Renal cortical epithelial cell (primary cell): ENCODE data around the gene COQ10A. TPM values are rescaled to one million over a fixed set of nuclear protein-coding genes. Genes with fewer than 3 reads are reported as not detected.
"Not testable (repeated sequence)": the region's sequence is repeated elsewhere in the genome, so short reads cannot be mapped to it uniquely, and the experiment has no call there.

Experiments
- DNase-seq: peaks from one replicate; pipeline ENCODE4 v3.0.0-alpha.2; 2011; ENCODE audit warnings: low read depth
- total RNA-seq: library from RNA; depleted of rRNA; stranded (reverse); fragments of >200 nt; gene quantifications from 2 replicates; pipeline ENCODE4 v1.2.3, GENCODE V29; 2014

The COQ10A gene
- total RNA-seq, 1 donor from 2014 or later: 11.2 TPM

DNA sequence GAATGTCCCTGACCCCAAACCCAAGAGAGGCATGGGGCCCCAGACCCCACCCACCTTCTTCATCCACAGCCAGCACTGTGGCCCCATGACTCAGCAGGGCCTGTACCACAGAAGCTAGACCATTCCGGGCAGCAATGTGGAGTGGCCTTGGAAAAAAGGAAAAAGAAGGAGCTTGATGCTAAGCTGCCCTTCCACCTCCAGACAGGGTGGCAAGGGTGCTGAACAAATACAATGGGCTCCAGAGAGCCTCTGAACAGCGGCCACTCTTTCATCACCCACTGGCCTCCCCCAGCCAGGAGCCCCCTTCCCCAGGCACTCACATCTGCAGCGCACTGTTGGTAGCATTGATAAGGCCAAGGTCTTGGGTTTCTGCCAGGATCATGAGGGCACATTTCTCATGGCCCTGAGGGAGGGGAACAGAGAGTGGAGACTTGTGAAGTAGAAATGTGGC, 23.0 kb upstream of the COQ10A start:
- no peak for DNase-seq

DNA sequence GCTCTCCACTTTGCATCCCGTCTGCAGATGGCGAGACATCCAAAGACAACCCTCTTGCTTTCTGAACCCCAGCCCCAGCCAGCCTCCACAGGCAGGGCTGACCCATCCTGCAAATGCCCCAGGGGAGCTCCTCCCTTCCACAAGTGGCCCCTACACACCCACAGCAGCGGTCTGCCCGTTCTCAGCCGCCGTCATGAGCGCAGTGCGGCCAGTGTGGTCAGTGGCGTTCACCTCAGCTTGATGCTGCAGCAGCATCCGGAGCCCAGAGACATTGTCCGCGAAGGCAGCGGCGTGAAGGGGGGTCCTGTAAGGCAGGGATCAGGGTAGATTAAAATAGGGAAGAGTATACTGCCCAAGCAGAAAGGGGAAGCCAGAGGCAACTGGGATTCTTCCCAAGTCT, 22.2 kb upstream of the COQ10A start:
- no peak for DNase-seq

DNA sequence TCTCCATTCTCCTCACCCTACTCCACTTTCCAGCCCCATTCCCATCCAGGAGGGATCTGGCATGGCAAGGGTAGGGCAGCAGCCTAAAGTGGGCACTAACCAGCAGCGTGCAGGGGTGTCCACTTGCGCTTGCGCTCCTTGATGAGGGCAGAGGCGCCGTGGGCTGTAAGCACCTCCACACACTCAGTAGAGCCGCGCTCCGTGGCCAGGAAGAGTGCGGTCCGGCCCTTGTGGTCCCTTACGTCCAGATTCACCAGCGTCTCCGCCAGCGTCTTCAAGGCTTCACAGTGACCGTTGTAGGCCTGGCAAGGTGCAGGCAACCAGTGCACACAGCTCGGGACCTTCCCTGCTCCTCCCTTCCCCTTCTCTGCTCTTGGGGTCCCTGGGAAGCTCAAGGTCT, 18.8 kb upstream of the COQ10A start:
- DNase-seq: no peak

DNA sequence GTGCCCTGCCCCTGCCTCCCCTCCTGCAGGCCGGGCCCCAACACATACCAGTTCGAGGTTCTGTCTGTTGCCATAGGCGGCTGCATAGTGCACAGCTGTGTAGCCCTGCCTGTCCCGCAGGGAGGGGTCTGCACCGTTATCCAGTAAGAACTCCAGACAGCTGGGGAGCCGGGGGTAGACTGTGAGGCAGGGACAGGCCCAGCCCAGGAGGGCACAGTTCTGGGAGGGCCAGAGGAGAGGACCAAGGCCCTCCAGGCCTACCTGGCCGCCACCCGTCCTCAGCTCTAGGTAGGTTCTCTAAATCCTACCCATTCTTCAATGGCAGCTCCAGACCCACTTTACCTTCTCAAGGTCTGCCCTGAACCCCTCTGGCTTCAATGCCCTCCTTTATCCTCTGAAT, 18.0 kb upstream of the COQ10A start:
- DNase-seq: no peak

DNA sequence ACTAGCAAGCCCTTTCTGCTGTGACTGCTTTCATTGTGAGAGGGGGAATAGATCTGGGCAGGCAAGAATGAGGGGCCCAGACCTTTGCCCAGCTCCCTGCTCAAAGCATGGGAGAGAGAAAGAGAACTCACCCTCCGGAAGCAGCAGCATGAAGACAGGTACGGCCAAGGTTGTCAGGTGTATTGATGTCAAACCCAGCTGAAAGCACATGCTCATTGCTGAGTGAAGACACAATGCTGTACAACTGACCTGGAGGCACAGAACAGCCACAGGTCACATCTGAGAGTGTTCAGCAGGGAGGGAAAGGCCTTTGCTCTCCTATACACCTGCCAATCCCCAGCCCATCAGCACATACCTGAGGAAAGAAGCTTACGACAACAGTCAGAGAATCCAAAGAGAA, 14.1 kb upstream of the COQ10A start:
- no peak for DNase-seq

DNA sequence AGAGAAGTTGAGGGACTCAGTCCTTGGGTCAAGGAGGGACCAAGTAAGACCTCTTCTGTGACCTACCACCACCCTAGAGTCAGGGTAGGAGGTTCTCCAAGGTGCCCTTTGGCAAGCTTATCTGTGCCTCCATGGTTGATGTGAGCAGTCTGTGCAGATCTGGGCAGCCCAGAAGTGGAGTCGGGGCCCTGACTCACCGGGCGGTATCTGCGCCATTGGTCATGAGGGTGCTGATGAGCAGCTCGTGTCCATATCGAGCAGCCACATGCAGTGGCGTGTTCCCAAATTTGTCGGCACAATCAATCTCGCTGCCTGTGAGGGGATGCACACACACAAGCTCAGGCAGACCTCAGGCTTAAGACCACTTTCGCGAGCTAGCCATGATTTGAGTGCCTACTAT, 13.7 kb upstream of the COQ10A start:
- no peak for DNase-seq

DNA sequence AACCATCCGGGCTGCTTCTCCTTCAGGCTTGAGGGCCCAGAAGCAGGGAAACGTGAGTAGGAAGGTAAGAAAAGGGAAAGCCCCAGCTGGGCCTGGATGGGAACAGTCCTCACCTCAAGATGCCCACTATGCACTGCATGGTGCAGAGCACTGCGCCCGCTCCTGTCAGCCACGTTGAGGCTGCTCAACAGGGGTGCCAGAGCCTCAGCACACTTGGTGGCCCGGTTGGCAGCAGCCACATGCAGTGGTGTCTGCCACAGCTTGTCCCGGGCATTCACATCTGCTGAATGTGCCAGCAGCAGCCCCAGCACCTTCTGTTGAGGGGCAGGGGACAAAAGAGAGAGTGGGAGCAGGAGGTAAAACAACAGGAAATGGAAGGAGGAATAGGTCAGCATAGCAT, 11.1 kb upstream of the COQ10A start:
- no peak for DNase-seq

DNA sequence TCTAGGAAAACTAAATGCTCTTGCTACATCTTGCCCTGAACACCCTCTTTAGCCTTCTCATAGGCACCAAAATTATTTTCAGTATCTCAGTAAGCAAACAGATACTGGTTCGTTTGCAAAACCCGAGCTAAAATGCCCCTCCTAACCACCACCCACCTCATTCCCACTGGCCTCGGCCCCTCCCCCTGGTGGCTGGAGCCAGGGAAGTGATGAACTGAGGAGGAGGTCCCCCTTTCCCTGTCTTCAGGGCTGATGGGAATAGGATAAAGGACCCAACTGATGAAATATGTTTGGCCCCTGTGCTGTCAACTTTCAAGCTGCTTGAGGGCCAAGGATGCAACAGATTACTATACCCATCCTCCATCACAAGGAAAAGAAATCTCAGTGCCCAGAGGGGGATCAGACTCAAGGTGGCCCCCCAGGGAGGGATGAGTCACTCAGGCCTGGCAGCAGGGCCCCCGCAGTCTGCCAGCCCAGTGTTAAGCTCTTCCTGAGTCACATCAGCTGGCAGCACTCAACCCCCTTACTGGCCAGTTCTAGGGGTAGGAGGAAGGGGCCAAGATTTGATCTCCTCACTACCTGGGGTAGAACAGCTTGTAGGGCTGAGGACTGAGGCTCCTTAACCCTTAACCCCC, 10.3 kb upstream of the COQ10A start:
- peak; percentile 44 for DNase-seq

DNA sequence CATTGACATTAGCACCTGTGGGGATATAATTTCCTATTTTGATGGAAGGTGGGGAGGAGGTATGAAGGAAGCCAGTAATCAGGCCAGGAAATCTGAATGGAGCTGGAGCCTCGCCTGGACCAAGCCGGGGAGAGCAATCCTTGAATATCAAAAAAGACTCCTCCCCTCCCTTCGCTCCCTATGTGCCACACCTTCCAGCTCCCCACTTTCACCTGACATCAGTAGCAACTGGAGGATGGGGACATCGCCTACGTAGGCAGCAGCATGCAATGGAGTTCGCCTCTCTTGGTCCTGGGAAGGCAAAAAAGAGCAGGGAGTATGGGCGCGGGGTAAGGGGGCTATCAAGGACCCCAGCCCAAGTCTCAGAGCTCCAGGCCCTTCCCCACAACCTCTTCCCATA, 9.7 kb upstream of the COQ10A start:
- DNase-seq: no peak

DNA sequence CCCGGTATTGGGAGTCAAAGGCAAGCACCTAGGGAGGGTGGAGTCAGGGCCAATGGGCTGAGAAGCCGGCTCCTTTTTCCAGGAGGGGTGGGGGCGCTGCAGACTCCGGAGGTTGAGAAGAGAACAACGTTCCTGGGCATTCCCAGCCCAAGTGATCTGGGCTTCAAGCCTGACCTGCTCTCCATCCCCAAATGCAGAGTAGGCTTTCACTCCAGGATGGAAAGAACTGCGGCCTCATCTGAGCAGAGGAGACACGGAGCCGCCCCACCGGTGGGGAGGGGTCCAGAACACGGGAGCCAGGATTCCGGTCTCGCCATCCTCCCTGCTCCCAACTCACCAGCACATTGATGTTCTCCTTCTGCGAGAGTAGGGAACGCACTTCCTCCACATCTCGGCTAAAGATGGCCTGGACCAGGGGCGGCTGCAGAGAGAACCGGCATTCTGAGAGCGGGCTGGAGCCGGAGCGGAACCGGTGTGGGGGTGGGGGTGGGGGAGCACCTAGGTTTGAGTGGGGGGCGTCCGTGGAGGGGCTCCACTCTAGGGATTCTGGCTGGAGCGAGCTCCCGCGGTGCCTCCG, 9.2 kb upstream of the COQ10A start:
- DNase-seq: peak; percentile 26

DNA sequence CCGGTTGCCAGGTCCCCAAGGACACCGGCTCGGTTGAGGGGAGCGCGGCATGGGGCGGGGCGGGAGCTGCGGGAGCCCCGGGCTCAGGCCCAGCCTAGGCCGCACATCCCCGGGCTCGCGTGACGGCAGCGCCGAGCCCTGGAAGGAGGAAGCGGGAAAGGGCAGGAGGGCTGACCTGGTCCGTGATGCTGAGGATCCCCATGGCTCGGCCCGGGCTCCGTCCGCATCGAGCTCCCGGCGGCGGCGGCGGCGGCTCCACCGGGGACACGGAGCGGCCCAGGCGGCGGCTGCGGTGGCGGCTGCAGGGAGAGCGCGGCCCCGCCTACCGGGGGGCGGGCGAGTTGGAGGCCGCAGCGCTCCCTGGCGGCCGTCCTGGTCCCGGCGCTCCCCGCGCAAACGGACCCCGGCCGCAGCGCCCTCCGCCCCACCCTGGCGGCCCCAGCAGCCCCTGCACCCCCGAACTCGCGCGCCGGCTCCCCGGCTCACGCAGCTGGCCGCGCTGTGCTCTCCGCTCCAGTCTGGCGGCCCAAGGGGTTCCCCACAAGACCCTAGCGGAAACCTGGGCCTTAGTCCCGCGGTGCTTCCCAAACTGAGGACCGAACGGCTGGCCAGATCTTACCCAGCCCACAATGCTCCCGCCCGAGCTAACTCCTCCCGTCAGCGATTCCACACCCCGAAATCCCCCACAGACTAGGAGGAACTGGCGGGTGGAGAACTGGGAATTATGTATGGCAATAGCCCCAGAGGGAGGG, 8.5 kb upstream of the COQ10A start, which contains the start of gene ANKRD52:
ANKRD52 (minus strand) TSS at position 317 of the 752 bp plus-strand sequence; CDS start at position 202, 115 bp downstream.
- peak; percentile 20 for DNase-seq

DNA sequence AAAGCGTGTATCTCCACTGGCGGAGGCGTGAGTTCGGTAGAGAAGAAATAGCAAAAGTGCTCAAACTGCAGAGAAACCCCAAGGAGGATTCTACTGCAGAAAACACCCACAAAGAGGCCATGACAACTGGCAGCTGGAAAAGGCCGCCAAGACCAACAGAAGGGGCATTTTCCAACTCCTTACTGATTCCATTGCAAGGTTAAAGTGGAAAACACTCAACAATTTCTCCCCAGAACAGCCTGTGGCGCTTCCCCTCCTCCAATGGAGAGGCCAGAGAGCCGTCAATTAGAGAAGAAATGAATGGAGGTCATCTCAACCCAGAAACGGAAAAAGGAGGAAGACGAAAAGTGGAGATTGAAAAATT, 7.9 kb upstream of the COQ10A start:
- no peak for DNase-seq

DNA sequence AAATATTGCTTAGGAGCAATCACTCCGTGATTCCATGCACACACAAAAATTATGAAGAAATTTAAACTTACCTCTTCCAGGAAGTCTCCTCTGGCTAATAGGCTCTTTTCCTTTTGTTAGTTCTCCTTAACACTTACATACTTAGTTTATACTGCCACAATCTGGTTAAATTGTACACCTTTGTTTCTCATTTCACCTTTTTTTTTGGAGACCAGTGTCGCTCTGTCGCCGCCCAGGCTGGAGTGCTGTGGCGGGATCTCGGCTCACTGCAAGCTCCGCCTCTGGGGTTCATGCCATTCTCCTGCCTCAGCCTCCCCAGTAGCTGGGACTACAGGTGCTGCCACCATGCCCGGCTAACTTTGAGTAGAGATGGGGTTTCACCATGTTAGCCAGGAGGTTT, 6.4 kb upstream of the COQ10A start:
- DNase-seq: no peak

DNA sequence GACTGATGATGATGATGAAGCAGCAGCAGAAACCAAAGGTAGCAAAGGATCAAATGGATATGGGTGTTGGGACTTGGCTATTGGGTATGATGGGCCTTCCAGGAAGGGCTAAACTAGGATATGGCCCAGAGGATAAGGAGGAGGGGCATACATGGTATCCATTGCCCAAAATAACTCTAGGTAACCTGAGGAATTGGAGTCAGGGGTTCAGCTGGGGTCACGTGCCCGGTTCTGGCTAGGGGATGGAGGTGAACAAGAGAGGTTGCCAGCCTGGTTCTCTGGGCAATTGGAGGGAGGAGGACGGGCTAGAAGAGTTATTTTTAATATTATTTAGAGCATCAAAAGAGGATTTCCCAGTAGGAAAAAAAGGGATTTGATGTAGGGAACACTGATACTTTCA, 5.8 kb upstream of the COQ10A start:
- DNase-seq: no peak

DNA sequence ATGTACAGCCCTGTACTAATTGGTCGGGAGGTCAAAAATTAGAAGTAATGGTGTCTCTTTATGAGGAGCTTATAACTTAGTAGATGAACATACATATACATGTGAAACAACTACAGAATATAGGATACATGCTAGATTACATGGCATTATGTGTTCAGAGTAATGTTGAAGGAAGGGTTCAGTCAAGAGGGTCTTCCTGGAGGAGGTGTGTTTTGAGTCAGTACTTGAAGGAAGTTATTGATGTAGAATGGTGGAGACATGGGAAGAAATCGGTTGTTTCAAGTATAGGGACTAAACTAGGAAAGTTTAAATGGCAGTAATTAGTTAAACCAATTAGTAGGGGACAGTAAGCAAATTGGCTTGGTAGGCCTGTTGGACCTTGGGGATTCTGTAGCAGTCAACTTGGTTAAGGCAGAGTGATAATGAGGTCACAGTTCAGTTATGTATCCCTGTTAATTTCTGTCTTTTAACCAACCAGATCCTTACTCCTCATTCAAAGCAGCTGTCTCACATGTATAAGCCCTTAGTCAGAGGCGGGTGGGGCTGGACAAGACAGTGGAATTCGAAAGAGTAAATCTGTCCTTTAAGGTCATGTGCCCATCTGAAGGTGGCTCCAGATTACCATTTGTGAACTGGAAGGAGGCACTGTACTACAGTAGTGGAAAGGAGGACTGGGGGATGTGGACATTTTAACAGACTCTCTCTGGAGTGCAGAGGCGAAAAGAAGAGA, 5.1 kb upstream of the COQ10A start:
- peak; percentile 71 for DNase-seq

DNA sequence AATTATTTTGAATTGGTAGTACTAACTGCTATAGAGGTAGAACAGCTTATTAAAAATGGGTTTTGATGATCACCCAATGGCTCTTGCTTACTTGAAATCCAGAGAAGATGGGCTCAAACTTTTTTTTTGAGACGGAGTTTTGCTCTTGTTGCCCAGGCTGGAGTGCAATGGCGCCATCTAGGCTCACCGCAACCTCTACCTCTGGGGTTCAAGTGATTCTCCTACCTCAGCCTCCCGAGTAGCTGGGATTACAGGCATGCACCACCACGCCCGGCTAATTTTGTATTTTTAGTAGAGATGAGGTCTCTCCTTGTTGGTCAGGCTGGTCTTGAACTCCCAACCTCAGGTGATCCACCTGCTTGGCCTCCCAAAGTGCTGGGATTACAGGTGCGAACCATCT, 3.8 kb upstream of the COQ10A start:
- DNase-seq: not testable (repeated sequence)

DNA sequence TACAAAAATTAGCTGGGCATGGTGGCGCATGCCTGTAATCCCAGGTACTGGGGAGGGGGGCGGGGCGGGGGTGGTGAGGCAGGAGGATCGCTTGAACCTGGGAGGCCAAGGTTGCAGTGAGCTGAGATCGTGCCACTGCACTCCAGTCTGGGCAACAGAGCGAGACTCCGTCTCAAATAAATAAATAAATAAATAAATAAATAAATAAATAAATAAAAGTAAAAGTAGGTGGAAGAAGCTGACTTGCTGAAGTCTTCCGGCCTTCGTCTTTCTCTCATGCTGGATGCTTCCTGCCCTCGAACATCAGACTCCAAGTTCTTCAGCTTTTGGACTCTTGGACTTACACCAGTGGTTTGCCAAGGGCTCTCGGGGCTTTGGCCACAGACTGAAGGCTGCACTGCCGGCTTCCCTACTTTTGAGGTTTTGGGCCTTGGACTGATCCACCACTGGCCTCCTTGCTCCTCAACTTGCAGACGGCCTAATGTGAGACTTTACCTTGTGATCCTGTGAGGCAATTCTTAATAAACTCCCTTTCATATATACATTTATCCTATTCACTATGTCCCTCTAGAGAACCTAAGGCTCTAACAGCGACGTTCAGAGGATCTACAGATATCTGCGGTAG, 562 bp upstream of the COQ10A start:
- not testable (repeated sequence) for DNase-seq

DNA sequence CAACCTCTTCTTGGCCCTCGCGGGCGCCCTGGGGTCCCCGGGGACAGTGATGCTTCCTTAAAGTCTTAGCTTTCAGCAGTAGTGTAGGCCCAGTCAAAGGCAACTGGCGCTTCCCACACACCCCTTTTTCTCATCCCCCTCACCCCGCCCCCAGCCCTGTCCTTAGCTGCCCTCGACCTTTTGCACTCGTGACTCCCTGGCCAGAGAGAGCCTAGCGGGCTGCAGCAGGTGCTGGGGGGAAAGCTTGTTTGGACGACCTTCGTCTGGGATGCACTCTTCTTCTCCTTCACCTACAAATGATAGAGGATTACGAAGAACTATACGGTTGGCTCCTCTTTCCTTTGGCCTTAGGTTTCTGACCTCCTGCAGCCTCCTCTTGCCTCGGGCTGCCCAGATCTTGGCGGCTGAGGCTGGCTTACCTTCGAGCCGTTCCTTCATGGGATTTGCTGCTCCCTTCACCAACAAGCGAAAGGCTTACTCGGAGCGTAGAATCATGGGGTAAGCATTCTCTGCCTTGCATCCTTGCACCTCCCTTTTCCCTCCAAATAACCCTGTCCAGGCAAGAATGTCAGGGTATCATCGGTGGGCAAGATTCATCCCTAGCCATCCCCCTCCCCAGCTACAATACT, 815 bp downstream of the COQ10A start:
- no peak for DNase-seq

DNA sequence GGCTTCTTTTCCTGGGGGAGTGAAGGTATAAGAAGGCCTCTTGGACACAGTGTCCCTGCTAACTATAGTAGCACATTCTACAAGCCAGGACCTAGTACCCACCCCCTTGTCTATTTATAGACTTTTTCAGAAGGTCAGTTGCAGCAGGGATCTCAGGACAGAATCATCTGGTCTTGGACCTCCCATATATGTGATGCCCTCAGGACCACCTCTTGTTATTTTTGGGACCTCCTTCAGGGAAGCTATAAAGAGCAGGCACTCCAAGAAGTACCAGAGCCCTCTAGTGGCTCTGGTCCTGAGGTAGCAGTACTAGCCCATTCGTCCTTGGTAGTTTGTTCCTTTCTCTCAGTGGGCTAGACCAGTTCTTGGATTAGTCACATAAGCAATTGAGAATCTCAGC, 4.3 kb downstream of the COQ10A start:
- DNase-seq: peak; percentile 27

DNA sequence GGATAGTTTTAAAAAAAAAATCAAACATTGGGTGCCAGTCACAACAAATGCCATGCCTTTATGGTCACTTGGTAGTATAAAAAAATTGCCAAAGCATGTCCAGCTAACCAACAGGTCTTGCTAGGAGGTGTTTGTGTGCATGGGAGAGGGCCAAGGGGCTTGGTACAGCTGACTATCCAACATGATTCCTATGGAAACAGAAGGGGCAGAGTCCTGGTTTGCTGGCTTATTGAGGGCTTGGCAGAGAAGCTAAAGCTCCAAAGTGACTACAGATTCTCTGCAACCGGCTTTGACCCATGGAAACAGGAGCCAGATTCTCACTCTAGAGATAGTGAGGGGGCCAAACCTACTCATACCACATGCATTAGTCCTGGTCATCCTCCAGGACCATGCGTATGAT, 5.7 kb downstream of the COQ10A start:
- DNase-seq: not testable (repeated sequence)

DNA sequence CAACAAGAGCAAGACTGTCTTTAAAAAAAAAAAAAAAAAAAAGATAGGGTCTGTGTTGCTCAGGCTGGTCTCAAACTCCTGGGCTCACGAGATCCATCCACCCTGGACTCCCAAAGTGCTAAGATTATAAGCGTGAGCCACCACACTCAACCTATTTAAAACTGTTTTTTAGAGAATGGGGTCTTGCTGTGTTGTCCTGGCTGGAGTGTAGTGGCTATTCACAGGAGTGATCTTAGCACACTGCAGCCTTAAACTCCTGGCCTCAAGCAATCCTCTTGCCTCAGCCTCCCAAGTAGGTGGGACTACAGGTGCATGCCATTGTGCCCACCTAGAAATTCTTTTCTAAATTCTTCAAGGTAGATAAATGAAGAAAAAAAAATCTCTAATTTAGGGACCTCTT, 7.6 kb downstream of the COQ10A start:
- DNase-seq: no peak

DNA sequence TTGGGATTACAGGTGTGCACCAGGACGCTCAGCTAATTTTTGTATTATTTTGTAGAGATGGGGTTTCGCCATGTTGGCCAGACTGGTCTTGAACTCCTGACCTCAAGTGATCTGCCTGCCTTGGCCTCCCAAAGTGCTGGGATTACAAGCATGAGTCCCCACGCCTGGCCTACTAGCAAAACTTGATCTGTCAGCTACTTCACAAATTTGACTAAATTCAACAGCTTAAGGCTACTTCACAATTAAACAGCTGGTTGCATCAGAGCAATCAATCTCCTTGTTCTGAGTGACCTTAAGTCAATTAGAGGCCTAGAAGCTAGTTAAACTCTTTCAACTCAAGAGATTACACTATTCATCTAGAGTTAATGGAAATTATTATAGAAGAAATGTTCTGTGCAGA, 12.2 kb downstream of the COQ10A start:
- no peak for DNase-seq
